Activated B cell treated with CpG ODN at 0.5 μM for 24 hours (primary cell): ENCODE measurements around the gene PRR5. TPM values are rescaled to one million over a fixed set of nuclear protein-coding genes. Genes with fewer than 3 reads are reported as not detected.
"Not testable (repeated sequence)": the region's sequence is repeated elsewhere in the genome, so short reads cannot be mapped to it uniquely, and the experiment has no call there.

Source experiments
- ATAC-seq: fragments of 200-7000 bp; cut with Tn5 transposase; one replicate; pipeline ENCODE4 v1.10.0; 2021; ENCODE audit warnings: low read depth, mild to moderate bottlenecking, moderate library complexity
- CTCF ChIA-PET: fragments of 350-600 bp; sonication (Branson Sonifier 250); formaldehyde crosslinking; loops from one replicate; lab custom pipeline; 2021; ENCODE audit warnings: antibody characterized with exemption; lab: Charles Lee
- POLR2A ChIA-PET: fragments of 350-600 bp; sonication (Branson Sonifier 250); formaldehyde crosslinking; loops from one replicate; lab custom pipeline; 2021; ENCODE audit warnings: antibody characterized with exemption; lab: Charles Lee
- DNase-seq: peaks from one replicate; pipeline ENCODE4 v3.0.0; 2022
- H3K27ac Mint-ChIP-seq: one replicate; pipeline ENCODE4 v1.8.0; 2020; ENCODE audit warnings: mixed read lengths
- H3K27me3 Mint-ChIP-seq: one replicate; pipeline ENCODE4 v1.8.0; 2021; ENCODE audit warnings: mixed read lengths
- H3K36me3 Mint-ChIP-seq: one replicate; pipeline ENCODE4 v1.8.0; 2021; ENCODE audit warnings: low read depth, mixed read lengths
- H3K4me1 Mint-ChIP-seq: one replicate; pipeline ENCODE4 v1.8.0; 2021; ENCODE audit warnings: mixed read lengths
- H3K4me3 Mint-ChIP-seq: one replicate; pipeline ENCODE4 v1.8.0; 2020; ENCODE audit warnings: mild to moderate bottlenecking, mixed read lengths
- H3K9me3 Mint-ChIP-seq: one replicate; pipeline ENCODE4 v1.8.0; 2020; ENCODE audit warnings: mixed read lengths
- intact Hi-C: fragments of 100-400 bp; cut with micrococcal nuclease; formaldehyde crosslinking; loops from one replicate; pipeline ENCODE4 v1.15.1; 2024
- total RNA-seq: library from RNA; stranded (reverse); gene quantifications from 2 replicates; pipeline ENCODE4 v1.2.3, GENCODE V29; 2022
- TF ChIP-seq, protein P1 (sequence below): fragments of 200-600 bp; IDR thresholded peaks from one replicate; pipeline ENCODE4 v1.8.0; 2022; ENCODE audit warnings: antibody characterized with exemption, mild to moderate bottlenecking

PRR5 gene
- total RNA-seq, 1 donor from 2014 or later, result 18.0 TPM

GRCh38 chr22:44678556-44679305 lies 23.3 kb upstream of the PRR5 start:
- DNase-seq, result no peak
- POLR2A ChIA-PET, result no interaction called here
- no peak overlapping the region for H3K27ac Mint-ChIP-seq
- H3K4me1 Mint-ChIP-seq, result peaks cover 18% of the 10 kb centered on the region
- peaks cover 13% of the 10 kb centered on the region for H3K27me3 Mint-ChIP-seq
- TF ChIP-seq, protein P1, sequence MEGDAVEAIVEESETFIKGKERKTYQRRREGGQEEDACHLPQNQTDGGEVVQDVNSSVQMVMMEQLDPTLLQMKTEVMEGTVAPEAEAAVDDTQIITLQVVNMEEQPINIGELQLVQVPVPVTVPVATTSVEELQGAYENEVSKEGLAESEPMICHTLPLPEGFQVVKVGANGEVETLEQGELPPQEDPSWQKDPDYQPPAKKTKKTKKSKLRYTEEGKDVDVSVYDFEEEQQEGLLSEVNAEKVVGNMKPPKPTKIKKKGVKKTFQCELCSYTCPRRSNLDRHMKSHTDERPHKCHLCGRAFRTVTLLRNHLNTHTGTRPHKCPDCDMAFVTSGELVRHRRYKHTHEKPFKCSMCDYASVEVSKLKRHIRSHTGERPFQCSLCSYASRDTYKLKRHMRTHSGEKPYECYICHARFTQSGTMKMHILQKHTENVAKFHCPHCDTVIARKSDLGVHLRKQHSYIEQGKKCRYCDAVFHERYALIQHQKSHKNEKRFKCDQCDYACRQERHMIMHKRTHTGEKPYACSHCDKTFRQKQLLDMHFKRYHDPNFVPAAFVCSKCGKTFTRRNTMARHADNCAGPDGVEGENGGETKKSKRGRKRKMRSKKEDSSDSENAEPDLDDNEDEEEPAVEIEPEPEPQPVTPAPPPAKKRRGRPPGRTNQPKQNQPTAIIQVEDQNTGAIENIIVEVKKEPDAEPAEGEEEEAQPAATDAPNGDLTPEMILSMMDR, result no peak
- H3K4me3 Mint-ChIP-seq, result no peak overlapping the region
- no peaks in the 10 kb centered on the region for H3K9me3 Mint-ChIP-seq
- no peaks in the 10 kb centered on the region for H3K36me3 Mint-ChIP-seq
- CTCF ChIA-PET, result no interaction called here
- intact Hi-C loops, result no loop called here
- ATAC-seq, result no peak

- peaks cover 20% of the 10 kb centered on the region for H3K4me1 Mint-ChIP-seq
Observed at GRCh38 chr22:44679306-44679647, 22.7 kb upstream of the PRR5 start.

GRCh38 chr22:44680058-44680457 lies 21.9 kb upstream of the PRR5 start:
- peaks cover 13% of the 10 kb centered on the region for H3K27me3 Mint-ChIP-seq
- intact Hi-C loops, result no loop called here
- no peaks in the 10 kb centered on the region for H3K9me3 Mint-ChIP-seq
- no peak for DNase-seq
- H3K4me3 Mint-ChIP-seq, result no peak overlapping the region
- ChIA-PET POLR2A (interaction anchor here (0.5 kb wide), 1 partner anchor 14 kb away, joined by 4 read pairs; no protein-coding TSS in a partner anchor), CTCF (no interaction called here)
- no peaks in the 10 kb centered on the region for H3K36me3 Mint-ChIP-seq
- ATAC-seq, result no peak
- no peak overlapping the region for H3K27ac Mint-ChIP-seq
- TF ChIP-seq, protein P1, result no peak
- H3K4me1 Mint-ChIP-seq, result peaks cover 28% of the 10 kb centered on the region

More at GRCh38 chr22:44679306-44679647, 22.7 kb upstream of the PRR5 start:
- H3K36me3 Mint-ChIP-seq, DNase-seq, intact Hi-C loops, ATAC-seq, POLR2A ChIA-PET, H3K9me3 Mint-ChIP-seq, CTCF ChIA-PET, H3K4me3 Mint-ChIP-seq, H3K27ac Mint-ChIP-seq: not testable (repeated sequence)
- peaks cover 13% of the 10 kb centered on the region for H3K27me3 Mint-ChIP-seq

GRCh38 chr22:44680481-44680894 lies 21.5 kb upstream of the PRR5 start:
- ATAC-seq (no peak), DNase-seq (no peak)
- H3K4me3 Mint-ChIP-seq, result no peak overlapping the region
- TF ChIP-seq, protein P1, result no peak
- H3K9me3 Mint-ChIP-seq, result no peaks in the 10 kb centered on the region
- CTCF ChIA-PET, result no interaction called here
- H3K27ac Mint-ChIP-seq, result no peak overlapping the region
- H3K36me3 Mint-ChIP-seq, result no peaks in the 10 kb centered on the region
- POLR2A ChIA-PET, result no interaction called here
- peaks cover 32% of the 10 kb centered on the region for H3K4me1 Mint-ChIP-seq
- intact Hi-C loops, result no loop called here
- peaks cover 10% of the 10 kb centered on the region for H3K27me3 Mint-ChIP-seq

DNA sequence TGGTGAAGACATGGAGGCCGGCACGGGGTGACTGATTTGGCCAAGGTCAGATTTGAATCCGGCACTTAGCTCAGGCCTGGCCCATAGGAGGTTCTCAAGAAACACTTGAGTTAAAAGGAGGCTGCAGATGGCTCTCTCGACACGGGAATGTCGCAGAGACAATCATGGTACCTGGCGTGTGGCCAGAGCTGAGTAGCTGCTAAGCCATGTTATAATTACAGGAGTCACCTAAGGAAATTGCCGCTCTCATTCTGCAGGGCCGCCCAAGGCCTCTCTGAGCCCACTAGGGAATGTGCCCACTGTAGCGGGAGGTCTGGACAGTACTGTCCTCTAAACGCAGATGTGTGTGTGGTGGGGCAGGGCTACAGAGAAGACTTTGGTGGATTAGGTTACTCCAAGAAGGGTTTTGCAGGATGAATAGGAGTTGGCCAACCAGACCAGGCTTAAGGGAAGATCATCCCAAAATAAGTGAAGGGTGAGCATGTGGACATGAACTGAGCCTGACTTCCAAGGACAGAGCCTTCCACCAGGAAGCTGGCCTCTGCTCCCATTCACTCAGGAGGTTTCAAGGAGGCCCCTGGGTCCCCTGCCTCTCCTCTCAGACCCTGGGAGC lies 19.3 kb upstream of the PRR5 start:
- Mint-ChIP-seq H3K4me1 (peaks cover 34% of the 10 kb centered on the region), H3K9me3 (no peaks in the 10 kb centered on the region), H3K36me3 (no peaks in the 10 kb centered on the region), H3K4me3 (no peak overlapping the region), H3K27ac (no peak overlapping the region), H3K27me3 (peaks cover 4% of the 10 kb centered on the region)
- TF ChIP-seq, protein P1, result no peak
- CTCF ChIA-PET, result interaction anchor here (1.0 kb wide), 1 partner anchor 32 kb away, joined by 4 read pairs; no protein-coding TSS in a partner anchor
- ATAC-seq (no peak), DNase-seq (no peak)
- POLR2A ChIA-PET, result no interaction called here
- intact Hi-C loops, result no loop called here
